Epidermal melanocyte (primary cell): ENCODE data around the gene SESTD1.

Experiments used
- DNase-seq: peaks from one replicate; pipeline ENCODE4 v3.0.0; 2011; ENCODE audit warnings: low spot score; ENCODE audit not compliant: insufficient read length

The SESTD1 gene

DNA sequence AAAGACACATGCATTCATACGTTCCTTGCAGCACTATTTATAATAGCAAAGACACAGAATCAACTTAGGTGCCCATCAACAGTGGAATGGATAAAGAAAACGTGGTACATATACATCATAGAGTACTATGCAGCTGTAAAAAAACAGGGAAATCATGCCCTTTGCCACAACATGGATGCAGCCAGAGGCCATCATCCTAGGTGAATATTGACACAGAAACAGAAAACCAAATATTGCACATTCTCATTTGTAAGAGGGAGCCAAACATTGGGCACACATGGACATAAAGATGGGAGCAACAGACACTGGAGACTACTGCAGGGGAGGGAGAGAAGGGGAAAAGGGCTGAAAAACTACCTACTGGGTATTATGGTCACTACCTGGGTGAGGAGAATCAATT lies 73.5 kb downstream of the SESTD1 start:
- DNase-seq = no peak

DNA sequence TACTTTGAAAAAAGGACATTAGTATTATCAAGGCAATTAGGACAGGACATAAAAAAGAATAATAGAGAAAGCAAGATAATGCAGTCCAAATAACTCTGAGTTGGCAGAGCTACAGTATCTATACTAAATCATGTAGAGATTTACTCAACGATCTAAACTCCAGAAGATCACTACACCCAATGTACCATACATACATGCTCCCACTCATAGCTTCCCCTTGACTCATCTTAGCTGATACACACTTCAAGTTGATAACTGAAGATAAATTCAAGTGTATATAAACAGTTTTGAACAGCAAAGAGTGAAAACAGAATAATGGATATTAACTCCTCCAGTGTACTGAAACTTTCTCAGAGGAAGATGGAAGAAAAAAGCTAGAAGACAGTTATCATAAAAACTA lies 78.5 kb downstream of the SESTD1 start:
- DNase-seq = no peak

DNA sequence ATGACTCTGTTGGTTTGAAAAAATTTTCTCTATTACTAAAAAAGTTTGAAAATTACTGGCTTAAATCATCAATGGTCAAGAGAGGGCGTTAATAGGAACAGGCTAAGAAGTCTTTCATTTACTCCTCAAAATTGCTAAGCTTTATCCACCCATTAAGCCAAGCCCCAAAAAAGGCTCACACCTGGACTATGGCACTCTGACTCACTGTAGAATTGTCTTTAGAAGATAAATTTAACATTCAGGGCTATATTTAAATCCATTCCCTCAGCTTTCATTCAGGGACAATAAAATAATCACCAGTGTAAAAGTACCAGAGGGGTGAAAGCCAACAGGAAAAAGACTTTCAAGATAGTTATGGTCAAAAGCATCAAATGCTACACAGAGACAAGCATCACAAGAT lies 80.0 kb downstream of the SESTD1 start:
- DNase-seq = no peak

DNA sequence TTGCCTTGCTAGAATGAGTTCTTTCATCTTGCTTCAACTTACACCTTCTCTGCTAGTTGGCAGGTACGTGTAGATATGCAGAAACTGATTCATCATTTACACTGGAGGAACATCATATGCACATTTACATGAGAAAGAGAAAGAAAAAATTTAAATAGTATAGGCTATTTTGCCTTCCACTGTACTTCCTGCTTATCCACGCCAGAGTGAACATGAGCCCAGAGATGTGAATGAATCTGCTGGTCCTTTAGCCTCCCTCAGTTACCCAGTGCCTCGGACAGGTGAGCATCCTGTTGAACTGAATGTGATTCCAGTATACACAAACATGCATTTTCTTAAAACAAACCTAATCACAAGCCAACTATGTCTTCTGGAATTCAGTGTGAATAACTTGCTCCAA lies 83.6 kb downstream of the SESTD1 start:
- no peak for DNase-seq

DNA sequence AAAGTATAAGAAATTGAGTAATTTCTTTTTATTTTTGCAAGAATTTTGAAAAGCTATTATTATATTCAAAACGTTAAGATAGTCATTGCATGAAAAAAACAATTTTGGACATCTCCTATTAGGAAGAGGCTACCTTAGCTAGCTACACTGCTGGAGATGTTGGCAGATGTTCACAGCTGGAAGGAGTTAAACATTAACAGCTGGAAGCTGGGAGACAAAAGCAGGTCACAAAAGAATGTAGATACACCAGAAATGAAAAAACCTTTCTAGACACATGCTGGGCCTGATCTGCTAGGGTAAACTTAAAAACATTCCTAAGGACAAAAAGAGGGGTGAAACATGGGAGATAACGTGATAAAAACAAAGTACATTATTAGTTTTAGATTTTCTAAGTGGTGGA lies 84.4 kb downstream of the SESTD1 start:
- no peak for DNase-seq

DNA sequence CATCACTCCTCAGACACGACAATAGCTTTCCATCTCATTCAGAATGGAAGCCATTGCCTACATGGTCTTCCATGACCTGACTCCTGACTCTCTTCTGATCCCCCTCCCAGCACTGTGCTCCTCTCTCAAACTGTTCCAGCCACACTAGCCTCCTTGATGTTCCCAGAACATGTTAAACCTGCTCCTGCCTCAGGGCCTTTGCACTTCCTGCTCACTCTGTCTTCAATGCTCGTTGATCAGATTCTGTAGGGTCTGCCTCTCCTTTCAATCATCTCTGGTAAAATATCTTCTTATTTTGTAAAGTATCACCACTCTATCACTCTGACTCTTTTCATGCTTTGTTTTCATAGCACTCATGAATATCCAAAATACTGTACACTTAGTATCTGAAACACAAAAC lies 84.9 kb downstream of the SESTD1 start:
- no peak for DNase-seq

DNA sequence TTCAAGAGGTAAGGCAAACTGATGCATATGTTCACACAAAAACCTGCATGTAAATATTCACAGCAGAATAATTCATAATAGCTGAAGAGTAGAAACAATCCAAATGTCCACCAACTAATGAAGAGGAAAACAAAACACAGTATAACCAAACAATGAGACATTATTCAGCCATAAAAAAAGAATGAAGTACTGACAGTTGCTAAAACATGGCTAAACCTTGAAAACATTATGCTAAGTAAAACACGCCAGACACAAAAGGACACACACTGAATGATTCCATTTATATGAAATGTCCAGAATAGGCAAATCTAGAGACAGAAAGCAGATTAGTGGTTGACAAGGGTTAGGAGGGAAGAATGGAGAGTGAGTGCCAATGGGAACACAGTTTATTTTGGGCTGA lies 86.9 kb downstream of the SESTD1 start:
- DNase-seq = no peak

DNA sequence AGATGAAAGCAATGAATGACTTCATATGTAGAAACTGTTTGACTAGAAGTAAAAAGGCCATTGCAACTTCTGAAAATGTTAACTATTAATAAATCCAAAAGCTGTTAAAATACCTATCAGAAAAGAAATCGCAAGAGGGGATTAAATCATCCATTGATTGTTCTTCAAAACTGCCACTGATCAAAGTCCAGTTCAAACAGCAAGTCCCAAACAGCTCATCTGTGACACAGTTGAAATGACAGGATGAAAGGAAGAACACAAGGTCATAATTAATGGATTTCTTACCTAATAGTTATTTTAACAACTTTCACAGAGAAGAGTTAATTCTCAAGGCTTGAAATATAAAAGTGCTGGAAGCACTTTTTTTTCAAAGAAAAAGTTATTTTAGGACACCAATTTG lies 90.4 kb downstream of the SESTD1 start:
- DNase-seq = no peak

DNA sequence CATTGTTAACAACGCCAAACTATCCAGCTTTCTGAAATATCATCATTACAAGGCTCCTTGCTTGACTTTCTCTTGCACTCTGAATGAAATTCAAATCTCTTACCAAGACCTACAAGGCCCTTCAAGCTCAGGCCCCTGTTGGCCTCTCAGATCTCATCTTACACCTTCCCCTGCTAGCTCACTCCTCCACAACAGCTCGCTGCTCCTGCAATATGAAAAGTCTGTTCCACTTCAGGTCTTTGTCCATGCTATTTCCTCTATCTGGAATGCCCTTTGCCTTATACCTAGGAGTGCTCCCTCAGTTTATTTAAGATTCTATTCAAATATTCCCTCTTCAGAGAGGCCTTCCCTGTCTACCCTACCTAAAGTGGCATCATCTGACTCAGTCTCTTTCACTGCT lies 91.7 kb downstream of the SESTD1 start:
- no peak for DNase-seq

DNA sequence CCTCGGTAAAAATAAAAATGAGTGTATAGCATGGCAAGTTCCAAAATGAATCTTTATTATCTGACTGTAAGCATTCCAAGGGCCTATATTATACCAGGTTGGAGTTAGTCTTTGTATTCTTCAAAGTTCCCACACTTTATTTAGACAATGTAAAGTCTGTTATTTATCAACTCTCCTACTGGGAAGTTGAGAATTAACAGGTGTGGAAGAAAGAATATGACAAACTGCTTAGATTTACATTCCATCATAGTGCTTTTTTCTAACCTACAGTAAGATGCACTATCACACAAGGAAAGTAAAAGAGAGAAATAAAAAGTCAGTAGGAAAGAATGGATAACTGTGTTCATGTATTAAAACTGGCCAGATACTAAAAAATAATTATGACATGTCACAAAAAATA lies 93.3 kb downstream of the SESTD1 start:
- DNase-seq = no peak

DNA sequence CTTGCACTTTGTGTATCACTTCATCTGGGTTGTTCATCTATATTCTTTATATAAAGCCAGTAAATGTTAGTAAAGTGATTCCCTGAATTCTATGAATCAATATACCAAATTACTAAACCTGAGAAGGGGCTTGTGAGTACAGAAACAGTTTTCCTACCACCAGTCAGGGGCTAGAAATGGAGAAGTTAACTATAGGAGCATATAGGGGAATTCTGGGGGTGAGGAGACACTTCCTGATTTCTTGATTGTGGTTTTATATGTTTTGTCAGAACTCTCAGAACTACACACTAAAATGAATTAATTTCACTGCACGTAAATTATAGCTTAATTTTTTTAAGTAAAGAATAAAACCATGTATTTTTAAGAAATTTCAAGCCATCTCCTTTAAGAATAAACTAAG lies 93.7 kb downstream of the SESTD1 start:
- no peak for DNase-seq

DNA sequence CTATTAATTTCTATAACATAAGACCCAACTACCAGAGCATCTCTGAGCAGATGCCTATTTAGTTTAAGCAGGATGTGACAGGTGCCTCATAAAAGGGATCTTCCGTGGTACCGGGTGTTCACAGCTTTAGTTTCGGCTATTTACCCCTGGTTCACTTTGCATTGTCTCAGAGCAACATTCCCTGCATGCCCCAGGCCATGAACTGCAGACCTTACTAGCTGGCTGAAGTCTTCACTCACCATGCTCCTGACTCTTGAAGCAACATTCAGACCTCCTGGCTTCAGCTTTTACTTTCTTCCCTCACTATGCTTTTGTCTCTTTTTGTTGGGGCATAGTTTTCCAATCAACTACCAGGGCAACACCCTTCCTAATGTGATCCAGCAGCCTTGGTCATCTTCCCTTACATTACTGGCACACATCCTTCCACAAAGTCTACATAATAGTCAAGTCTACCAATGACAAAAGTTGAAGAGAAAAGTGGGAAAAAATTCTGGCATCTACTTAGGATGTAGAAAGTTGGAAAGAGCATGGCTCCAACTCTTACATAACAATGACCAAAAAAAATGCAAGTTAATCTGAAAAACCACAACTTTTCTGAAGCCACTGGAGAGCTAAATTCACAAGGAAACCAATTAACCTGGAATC lies 99.2 kb downstream of the SESTD1 start:
- no peak for DNase-seq

DNA sequence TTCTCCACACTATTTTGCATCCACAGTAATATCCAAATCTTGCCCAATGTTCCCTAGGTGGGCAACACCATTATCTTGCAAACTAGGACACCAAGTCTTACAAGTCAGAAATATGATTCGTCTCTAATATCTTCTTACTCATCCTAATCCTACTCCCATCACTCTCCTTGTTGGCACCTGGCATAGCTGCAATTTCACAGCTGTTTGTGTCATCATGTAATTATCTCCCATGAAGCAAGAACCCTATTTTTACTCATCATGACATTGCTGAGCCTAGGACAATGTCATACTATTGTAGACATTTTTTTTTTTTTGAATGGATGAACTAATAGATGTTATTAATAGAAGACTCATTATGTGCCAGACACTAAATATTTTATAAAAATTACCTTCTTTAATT lies 123.4 kb downstream of the SESTD1 start:
- DNase-seq = no peak

DNA sequence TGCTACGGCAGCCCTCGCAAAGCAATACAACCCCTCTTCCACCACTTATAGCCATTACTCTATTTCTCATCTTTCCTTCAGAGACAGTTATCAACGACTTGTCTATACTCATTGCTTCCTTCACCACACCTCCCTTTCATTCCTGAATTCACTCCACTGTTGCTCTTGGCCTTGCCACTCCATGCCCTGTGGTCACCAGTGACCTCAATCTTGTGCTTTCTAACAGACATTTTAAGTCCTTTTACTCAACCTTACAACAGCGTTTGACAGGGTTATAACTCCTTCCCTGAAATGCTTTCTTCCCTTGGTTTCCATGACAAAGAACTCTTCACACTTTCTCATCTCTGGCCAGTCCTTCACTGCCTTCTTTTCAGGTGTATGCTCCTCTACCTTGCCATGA lies 124.1 kb downstream of the SESTD1 start:
- no peak for DNase-seq

DNA sequence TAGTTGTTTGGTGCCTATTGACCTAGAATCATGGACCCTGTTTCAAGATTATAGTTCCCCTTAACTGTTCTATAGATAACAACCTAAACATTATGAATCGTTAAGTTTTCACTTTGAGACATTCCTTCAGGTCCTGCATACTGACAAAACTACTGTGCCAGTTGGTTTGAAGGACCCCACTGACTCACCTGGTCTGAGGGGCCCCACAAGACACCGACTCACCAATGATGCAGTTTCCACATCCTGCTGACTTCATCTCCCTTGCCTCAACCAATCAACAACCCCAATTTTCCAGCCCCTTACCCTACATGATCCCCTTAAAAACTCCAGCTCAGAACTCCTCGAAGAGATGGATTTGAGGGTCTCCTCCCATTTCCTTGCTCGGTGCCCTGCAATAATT lies 125.1 kb downstream of the SESTD1 start:
- DNase-seq = no peak

DNA sequence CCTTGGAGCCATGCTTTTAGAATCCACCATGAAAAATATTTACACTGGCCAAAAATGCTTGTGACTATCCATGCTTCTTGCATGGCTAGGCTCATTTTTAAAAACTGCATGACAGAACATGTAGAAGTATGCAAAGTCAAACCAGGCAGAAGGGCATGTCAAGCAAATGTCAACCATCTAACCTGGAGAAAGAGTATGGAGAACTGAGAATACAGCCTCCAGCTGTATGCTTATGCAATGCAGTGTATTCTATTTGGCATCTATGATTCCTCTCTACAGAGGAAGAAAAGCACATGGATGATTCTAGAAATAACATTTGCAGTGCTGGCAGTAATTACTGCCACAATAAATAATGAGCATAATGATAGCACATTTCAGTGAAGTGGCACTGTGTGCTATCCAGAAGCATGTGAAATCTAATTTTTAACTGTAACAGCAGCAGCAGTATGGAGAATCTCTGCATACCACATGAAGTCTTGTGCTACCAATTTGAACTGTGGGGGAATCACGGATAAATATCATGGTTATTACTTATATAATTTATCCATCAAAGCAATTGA lies 127.4 kb downstream of the SESTD1 start:
- no peak for DNase-seq

DNA sequence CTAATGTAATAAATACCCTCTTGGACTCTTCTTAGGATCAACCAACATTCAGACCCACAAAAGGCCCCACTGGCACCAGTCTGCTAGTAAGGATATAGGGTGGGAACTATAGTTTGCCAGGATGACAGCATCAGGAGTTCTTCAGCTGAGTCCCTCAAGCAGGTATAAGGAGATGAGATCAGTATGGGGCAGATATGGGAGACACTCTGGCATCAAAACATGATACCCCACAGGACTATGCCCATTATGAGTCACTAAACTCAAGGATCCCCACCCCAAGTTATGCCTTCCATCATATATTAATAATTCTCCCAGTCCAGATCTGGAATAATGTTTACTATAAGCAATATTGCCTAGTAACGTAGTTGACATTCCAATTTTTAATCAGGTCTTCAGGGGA lies 131.6 kb downstream of the SESTD1 start:
- DNase-seq = no peak

DNA sequence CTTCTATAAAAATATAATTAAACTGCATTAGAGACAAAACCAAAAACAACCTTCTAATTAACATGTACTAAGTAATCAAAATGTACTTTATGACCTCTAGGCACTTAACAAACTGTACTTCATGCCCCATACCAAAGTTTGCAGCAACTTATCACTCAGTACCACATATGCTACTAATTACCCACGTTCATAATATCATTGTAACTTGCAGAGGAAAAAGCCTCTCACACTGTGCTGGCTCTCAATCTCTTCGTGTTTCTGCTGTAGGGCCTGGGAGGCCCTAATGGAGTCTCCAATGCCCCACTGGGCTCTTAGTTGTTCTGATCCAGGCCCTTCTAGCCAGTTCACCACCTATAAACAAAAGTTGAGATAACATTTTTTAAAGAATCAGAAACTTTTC lies 132.6 kb downstream of the SESTD1 start:
- no peak for DNase-seq

DNA sequence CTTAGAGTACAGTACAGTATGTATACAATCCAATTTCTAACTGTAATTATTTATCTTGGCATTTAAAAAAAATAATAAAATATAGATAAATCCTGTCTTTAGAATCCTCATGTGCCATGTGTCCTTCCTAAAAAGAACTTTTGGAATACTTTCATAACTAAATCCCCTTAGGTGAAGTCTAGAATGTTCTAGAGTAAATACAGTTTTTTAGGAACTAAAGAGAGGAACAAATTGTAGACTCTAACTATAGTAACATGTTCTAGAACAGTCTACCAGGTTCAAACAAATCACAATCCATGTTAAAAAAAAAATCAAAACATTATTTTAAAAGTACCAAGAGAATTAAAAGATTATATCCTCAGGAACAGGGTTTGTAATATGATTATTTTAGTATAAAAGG lies 134.1 kb downstream of the SESTD1 start:
- DNase-seq = no peak

DNA sequence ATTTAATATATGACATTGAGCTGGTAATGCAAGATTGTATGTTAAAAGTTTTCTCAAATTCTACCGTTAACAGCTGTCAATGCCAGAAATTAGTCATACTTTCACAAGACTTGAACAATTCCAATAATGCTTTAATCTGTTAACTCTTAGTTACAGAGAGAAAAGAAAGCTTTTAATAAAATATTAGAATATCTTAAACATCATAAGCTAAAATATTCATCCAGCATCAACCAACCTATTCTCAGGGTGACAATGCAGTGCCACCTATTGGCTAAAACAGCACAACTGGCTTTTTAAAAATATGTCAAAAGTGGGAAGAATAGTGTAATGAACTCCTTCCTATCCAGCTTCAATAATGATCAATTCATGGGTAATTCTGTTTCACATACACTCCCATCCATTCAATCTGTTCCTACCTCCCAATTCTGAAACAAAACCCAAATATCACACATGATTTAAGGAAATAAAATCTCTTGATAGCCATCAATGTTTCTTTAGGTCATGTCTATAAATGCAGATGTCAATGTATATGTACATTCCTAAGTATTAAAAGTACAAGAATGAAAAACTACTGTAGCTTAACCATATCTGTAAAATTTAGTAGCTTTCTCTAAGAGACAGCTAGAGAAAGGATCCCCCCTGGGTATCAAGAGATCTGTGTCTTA lies 134.9 kb downstream of the SESTD1 start:
- no peak for DNase-seq

DNA sequence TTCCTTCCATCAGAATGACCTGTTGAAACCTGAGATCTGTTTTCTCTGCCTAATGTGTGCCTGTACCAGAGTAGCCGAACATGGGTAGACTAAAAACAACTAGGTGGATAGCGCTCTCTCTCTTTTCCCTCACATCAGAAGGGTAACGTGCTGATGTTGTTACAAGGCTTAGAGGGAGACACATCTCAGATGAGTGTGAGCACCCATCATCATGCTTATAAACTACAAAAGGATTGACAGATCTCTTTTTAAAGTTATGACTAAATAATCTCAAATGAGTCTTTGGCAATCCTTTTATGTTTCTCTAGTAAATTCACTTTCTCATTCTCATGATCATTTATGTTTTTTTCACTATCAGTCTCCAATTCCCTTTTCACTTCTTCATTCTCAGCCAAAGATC lies 139.2 kb downstream of the SESTD1 start:
- no peak for DNase-seq

DNA sequence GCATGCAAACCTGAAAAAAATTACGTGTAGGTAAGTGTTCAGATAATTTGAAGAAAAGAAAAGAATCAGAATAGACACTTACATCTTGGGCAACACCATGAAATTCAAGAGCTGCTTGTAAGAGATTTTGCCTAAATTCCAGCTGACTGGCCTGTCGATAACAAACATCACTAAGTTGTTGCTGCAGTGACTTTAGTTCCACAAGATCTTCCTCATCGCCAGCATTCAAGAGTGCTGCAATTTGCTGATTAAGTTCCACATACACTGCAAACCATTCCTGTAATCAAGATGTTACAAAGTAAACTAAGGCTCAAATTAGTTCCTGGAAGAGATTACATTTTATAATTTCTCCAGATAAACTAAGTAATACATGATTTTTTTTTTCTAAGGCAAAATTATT lies 140.3 kb downstream of the SESTD1 start:
- DNase-seq = no peak

DNA sequence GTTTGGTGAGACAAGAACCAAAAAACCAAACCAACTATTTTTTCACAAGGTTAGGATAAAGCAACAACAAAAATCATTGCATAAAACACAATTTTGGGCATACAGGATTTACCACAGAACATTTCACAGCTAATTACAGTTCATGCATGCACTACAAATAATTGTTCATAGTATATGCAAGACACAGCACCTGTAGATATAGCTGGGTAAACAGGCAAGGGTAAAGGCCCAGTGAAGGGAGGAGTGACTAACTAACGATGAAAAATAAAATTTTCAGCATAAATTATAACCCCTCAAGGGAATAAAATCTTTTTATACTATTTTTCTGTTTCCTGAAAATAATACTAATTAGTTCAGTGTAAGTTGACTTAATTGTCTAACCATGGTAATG lies 141.4 kb downstream of the SESTD1 start:
- DNase-seq = no peak
